HG03066 (cell line): Measurements from ENCODE around the gene ABCC3.

Experiments used
- ATAC-seq: cut with Tn5 transposase; IDR thresholded peaks from one replicate; pipeline ENCODE4 v1.9.1; 2021; ENCODE audit warnings: low read depth; ENCODE audit not compliant: unreplicated experiment

Gene ABCC3

DNA sequence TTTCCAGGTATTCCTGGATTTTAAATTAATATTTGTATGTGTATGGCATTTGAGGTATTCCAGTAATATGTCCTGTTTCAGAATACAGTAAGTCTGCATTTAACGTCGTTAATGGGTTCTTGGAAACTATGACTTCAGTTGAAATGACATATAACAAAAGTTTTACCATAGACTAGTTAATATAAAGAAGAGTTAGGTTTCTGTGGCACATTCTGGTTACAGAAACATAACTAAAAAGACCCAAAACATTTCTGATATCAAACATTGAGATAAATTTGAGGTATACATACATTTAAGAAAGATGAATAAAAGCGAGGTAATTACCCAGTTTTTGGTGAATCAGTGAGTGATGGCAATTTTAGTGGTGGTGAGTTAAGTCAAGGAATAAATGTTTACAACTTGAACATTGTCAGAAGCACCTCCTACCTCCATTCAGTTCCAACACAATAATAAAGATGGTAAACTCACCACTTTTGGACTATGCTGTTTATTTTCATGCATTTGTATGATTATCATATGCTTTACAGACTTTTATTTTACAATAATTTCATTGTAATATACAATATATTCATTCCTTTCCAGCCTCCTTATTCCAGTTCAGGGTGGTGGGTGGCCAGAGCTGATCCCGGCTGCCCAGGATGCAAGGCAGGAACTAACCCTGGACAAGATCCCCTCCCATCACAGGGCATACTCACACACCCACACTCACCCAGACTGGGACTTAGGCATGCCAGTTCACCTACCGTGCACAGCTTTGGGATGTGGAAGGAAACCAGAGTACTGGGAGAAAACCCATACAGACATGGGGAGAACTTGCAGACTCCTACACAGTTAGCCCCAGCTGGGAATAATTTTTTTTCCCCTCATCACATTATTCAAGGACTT is 94.4 kb downstream of the ABCC3 start:
- no peak for ATAC-seq

DNA sequence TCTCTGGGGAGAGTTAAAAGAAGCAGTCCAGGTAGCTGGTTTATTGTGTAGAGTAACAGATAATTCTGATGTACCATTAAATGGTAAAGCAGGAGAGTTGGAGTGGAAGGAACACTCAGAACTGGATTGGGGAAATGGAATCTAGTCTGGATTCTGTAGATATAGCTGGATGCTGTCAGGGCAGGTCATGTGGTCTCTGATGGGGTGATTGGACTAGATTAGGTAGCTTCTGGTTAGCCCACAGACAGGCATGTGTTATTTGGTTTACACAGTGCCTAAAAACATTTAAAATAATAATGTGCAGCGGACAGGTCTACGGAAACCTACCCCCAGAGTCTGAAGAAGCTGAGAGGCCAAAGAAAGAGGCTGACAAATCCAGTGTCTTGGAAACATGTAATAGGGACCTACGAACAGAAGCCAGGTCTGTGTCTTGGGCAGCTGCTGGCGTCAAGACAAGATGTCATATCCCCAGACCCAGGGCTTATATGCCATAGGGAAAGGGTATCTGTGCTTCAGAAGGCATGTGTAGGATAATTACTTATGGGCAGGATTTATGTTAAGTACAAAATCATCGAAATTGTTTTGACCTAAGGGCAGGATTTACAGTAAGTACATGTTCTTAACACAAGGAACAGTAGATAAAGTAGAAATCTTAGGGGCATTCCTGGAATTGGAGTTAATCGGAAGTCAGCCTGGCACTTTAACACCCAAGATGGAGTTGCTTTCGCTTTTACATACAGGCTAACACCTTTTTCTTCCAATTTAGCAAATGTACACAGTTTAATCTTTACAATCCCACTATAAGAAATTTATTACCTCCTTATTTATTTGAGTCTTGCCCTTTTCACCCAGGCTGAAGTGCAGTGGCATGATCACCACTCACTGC is 97.1 kb downstream of the ABCC3 start:
- no peak for ATAC-seq

DNA sequence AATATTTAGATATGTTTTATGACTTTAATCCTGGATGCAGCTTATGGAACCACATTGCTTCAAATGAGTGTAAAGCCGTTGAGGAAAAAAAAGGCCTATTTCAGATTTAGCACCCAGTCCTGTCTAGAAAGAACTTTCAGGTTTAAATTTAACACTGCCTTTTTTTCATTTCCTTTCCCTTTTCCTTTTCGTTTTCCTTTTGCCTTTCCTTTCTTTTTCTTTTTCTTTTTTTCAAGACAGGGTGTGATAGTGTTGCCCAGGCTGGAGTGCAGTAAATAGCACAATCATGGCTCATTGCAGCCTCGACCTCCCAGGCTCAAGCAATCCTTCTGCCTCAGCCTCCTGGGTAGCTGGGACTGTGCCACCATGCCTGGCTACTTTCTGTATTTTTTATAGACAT is 100.6 kb downstream of the ABCC3 start:
- ATAC-seq, result no peak

DNA sequence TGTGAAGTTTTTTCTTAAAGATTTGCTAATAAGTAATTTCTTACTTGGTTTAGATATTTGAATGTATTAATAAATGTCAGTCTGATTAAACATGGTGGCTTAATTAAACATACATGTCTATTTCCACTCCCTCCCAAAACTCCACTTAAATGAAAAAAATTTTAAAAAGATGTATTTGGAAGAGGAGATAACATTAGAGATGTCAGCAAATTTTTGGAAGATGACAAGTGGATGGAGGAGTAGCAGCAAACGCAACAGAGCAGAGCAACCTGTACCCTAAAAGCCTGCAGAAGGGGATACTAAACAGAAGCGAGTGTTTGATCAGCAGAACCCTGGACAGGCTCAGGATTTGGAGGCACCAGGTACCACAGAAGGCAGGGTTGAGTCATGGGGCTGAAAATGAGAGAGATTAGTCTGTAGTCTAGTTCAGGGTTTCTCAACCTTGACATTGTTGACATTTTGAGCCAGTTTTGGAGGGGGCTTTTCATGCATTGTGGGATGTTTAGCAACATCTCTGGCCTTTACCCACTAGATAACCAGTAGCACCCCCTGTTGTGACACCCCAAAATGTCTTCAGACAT is 102.5 kb downstream of the ABCC3 start:
- no peak for ATAC-seq

DNA sequence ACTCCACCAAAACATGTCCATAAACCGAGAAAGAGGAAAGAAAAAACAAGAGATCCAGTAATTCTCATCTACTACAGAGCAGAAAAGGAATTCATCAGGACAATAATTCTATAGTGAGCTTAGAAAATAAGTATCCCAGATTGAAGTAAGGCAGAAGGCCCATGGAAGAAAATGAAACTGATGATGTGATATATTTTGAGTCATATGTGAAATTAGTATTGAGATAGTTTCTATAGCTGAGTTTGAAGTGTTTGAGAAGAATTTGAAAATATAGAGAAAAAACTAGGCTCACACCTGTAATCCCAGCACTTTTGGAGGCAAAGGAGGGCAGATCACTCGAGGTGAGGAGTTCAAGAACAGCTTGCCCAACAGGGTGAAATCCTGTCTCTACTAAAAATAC is 104.4 kb downstream of the ABCC3 start:
- ATAC-seq, result no peak
